KMS-11 (cell line): ENCODE measurements around the gene ABHD2.

ENCODE experiments used
- H2AFZ ChIP-seq: fragments of 200-600 bp; sonication (generic); 2 replicates; pipeline ENCODE4 v1.6.1; 2016; ENCODE audit warnings: antibody characterized with exemption, mixed run types, low read depth
- H3K27ac ChIP-seq: fragments of 200-600 bp; sonication (generic); 2 replicates; pipeline ENCODE4 v1.6.1; 2016; ENCODE audit warnings: mild to moderate bottlenecking, mixed run types
- H3K27me3 ChIP-seq: fragments of 200-600 bp; sonication (generic); 2 replicates; pipeline ENCODE4 v1.6.1; 2017; ENCODE audit warnings: mild to moderate bottlenecking, low read depth, mixed run types, moderate library complexity; ENCODE audit not compliant: insufficient read depth
- H3K36me3 ChIP-seq: fragments of 200-600 bp; sonication (generic); 2 replicates; pipeline ENCODE4 v1.6.1; 2017; ENCODE audit warnings: mild to moderate bottlenecking, mixed run types; ENCODE audit not compliant: insufficient read depth
- H3K4me1 ChIP-seq: fragments of 200-600 bp; sonication (generic); 2 replicates; pipeline ENCODE4 v1.6.1; 2016; ENCODE audit warnings: mild to moderate bottlenecking, low read depth, mixed run types; ENCODE audit not compliant: poor library complexity, severe bottlenecking
- H3K4me2 ChIP-seq: fragments of 200-600 bp; sonication (generic); 2 replicates; pipeline ENCODE4 v1.7.0; 2016; ENCODE audit warnings: mild to moderate bottlenecking, mixed run types
- H3K4me3 ChIP-seq: fragments of 200-600 bp; sonication (generic); IDR thresholded peaks from 2 replicates; pipeline ENCODE4 v1.6.1; 2017; ENCODE audit warnings: low read depth, low read length, mixed read lengths; ENCODE audit not compliant: insufficient read depth
- H3K79me2 ChIP-seq: fragments of 200-600 bp; sonication (generic); 2 replicates; pipeline ENCODE4 v1.6.1; 2016; ENCODE audit warnings: low read depth, mixed run types; ENCODE audit not compliant: insufficient read depth
- H3K9ac ChIP-seq: fragments of 200-600 bp; sonication (generic); 2 replicates; pipeline ENCODE4 v1.6.1; 2016; ENCODE audit warnings: mild to moderate bottlenecking, mixed run types
- H4K20me1 ChIP-seq: fragments of 200-600 bp; sonication (generic); 2 replicates; pipeline ENCODE4 v1.6.1; 2016; ENCODE audit warnings: mild to moderate bottlenecking, mixed run types; ENCODE audit not compliant: insufficient read depth
- CTCF ChIP-seq: fragments of 200-600 bp; sonication (generic); conservative IDR thresholded peaks from 2 replicates; pipeline ENCODE4 v1.6.1; 2017; ENCODE audit warnings: low read depth, mild to moderate bottlenecking, antibody characterized with exemption, low read length, moderate library complexity, mixed read lengths

The ABHD2 gene

GRCh38 chr15:89217031-89217430, 128.8 kb downstream of the ABHD2 start:
- TF ChIP-seq CTCF = no peak
- no peak overlapping the region for H3K27ac ChIP-seq
- no peaks in the 10 kb centered on the region for H4K20me1 ChIP-seq
- no peaks in the 10 kb centered on the region for H3K79me2 ChIP-seq
- no peaks in the 10 kb centered on the region for H3K36me3 ChIP-seq
- no peak overlapping the region for H3K4me2 ChIP-seq
- H3K27me3 ChIP-seq = no peaks in the 10 kb centered on the region
- no peaks in the 10 kb centered on the region for H3K4me1 ChIP-seq
- H2AFZ ChIP-seq = no peak overlapping the region
- no peak overlapping the region for H3K9ac ChIP-seq
- no peak overlapping the region for H3K4me3 ChIP-seq

- no peak overlapping the region for H3K4me2 ChIP-seq
- no peak overlapping the region for H2AFZ ChIP-seq
Measured at GRCh38 chr15:89217686-89218376, 129.6 kb downstream of the ABHD2 start.

GRCh38 chr15:89218531-89218930, 130.3 kb downstream of the ABHD2 start:
- Histone ChIP-seq H2AFZ (no peak overlapping the region), H3K79me2 (no peaks in the 10 kb centered on the region), H3K4me1 (no peaks in the 10 kb centered on the region), H3K27ac (no peak overlapping the region), H4K20me1 (no peaks in the 10 kb centered on the region), H3K9ac (no peak overlapping the region), H3K27me3 (no peaks in the 10 kb centered on the region), H3K36me3 (no peaks in the 10 kb centered on the region), H3K4me3 (no peak overlapping the region), H3K4me2 (no peak overlapping the region)
- no peak for TF ChIP-seq CTCF

More at GRCh38 chr15:89217686-89218376, 129.6 kb downstream of the ABHD2 start:
- no peaks in the 10 kb centered on the region for H3K4me1 ChIP-seq
- no peak overlapping the region for H3K4me3 ChIP-seq
- no peaks in the 10 kb centered on the region for H3K79me2 ChIP-seq
- no peaks in the 10 kb centered on the region for H3K36me3 ChIP-seq
- H3K27ac ChIP-seq = no peak overlapping the region
- H3K9ac ChIP-seq = no peak overlapping the region
- no peaks in the 10 kb centered on the region for H3K27me3 ChIP-seq
- TF ChIP-seq CTCF = no peak
- H4K20me1 ChIP-seq = no peaks in the 10 kb centered on the region

GRCh38 chr15:89221543-89221942, 133.3 kb downstream of the ABHD2 start, which contains the start of gene RLBP1:
RLBP1 (minus strand) TSS chr15:89221579; CDS start chr15:89218975, 2,604 bp downstream.
- H3K9ac ChIP-seq = no peak within 1 kb of the TSS
- no peaks in the 10 kb centered on the region for H3K36me3 ChIP-seq
- no peak within 1 kb of the TSS for H3K4me3 ChIP-seq
- no peak within 1 kb of the TSS for H3K27ac ChIP-seq
- H4K20me1 ChIP-seq = no peaks in the 10 kb centered on the region
- H3K27me3 ChIP-seq = no peaks in the 10 kb centered on the region
- no peaks in the 10 kb centered on the region for H3K4me1 ChIP-seq
- no peak within 1 kb of the TSS for H2AFZ ChIP-seq
- H3K79me2 ChIP-seq = no peaks in the 10 kb centered on the region
- no peak for TF ChIP-seq CTCF
- H3K4me2 ChIP-seq = no peak within 1 kb of the TSS
